NCI-H345 treated with DMSO at 0.1 percent for 48 hours (cell line): ENCODE data around the gene CBFA2T3.

Experiments
- DNase-seq: peaks from one replicate; lab custom pipeline; 2025; ENCODE audit not compliant: unreplicated experiment; lab: John Stamatoyannopoulos, UW

Gene CBFA2T3

DNA sequence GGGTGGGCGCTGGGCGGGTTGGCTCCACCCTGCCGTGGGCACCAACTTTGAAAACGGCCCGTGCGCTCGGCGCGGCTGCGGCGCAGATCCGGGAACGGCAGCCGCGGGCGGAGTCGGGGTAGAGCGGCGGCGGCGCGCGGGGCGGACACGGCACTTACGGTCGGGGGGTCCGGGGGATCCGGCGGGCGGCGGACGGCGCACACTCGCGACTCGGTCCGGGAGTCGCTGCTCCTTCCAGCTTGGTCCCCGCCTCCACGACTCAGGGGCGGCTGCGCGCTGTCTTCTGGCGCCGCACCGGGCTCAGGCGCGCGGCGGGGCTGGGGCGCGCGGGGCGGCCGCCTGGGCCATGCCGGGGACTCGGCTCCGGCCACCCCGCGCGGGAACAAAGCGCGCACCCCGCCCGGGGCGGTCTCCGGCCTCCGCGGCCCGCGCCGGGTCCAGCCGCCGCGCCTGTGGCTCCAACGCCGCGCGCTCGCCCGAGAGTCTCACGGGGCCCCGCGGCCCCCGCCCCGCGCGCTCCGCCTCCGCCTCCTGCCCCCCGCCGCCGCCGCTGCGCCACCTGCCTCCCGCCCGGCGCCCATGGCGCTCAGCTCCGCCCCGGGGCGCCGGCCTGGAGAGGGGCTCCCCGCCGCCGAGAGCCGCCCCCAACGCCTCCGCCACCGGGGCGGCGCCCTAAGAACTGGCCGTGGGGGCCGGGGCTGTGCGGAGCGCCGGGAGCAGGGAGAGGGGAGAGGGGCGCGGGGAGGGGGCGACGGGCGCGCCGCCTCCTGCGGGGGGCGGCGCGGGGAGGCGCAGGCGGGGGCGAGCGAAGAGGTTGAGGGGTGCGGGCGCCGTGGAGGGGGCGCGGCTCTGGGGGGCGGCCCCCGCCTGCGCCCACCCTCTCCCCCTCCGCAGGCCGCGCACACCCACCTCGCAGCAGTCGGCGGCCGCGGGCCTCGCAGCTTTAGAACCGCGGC, 35.9 kb downstream of the CBFA2T3 start:
- DNase-seq = no peak

DNA sequence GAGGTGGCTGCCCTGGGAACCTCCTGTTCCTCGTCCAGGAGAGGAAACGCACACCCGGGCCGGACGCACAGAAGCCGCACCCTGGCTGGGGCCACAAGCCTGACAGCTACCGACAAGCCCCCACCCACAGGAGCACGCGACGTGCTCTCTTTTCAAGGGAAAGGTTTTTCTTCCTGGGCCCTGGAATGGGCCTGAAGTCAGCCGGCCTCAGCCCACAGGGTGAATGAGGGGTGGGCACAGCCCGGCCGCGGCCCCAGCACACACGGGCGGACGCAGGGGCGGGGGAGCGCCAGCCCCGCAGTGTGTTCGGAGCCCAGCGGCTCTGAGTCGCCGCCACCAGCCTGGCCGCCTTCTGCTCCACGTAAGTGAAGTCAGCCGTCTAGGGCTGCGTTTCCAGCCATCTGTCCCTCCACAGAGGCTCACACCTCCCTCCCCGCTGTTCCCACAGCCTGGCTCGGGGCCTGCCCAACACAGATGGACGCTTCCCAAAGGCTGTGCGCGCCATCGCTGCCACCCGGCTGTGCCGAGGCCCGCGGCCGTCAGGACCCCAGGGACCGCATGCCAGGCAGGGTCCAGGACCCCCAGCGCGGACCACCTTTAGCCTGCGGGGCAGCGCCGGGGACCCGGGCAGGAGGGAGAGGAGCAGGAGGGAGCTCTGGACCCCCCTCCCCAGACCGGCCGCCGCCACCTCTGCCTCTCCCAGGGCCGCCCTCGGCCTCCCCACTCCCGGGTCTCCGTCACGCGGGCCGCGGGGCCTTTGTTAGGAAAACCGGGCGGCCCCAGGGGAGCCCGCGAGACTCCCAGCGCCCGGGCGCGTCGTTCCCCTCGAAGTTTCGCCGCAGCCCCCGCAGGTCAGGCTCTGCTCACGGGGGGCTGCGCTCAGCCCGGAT, 36.8 kb downstream of the CBFA2T3 start:
- no peak for DNase-seq

DNA sequence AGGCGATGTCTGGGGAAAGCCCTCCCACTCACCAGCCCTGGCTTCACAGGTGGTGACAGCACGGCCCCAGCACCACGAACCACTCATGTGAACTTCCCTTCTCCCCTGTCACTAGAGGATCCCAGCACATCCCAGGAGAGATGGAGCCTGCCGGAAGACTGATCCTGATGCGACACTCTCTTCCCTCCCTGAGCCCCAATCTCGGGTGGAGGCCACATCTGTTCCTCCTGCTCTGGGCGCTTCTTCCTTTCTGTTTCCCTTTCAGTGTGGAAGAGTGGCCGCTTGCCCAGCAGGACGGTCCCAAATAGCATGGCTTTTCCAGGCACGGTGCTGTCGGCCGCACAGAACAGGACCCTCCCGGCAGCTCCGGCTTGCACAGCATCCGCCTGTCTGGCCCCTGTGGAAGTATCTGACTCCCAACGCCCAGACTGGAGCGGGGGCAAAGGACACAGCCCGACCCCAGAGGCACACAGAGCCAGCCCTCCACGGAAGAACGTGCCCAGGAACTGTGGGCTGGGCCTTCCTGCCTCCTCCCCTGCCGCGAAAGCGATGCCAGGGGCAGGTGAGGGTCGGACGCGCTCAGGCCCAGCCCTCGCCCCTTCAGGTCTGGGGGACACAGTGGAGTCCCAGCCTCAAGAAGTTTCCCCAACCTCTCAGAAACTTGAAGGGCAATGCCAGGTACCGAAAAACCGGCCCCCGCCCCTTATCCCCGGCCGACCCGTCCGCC, 37.6 kb downstream of the CBFA2T3 start:
- DNase-seq = no peak

DNA sequence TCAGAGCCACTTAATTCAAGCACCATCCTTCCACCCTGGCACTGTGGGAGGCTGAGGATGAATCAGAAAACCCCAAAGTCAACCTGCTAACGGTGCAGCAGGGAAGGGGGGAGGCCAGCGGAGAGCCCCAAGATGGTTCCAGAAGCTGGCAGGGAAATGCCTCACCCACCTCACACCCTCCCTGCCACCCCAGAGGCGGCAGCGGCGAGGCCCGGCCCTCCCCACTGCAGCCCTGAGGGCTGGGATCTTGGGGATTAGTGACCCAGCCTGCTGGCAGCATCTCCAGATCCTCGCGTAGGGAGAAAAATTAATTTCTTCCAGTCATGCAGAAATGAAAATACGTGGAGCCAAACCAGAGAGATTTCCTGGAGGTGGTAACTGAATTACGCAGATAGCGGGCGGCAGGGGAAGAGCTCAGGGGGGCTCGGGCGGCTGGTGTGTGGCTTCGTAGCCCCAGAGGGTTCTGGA, 38.2 kb downstream of the CBFA2T3 start:
- no peak for DNase-seq

DNA sequence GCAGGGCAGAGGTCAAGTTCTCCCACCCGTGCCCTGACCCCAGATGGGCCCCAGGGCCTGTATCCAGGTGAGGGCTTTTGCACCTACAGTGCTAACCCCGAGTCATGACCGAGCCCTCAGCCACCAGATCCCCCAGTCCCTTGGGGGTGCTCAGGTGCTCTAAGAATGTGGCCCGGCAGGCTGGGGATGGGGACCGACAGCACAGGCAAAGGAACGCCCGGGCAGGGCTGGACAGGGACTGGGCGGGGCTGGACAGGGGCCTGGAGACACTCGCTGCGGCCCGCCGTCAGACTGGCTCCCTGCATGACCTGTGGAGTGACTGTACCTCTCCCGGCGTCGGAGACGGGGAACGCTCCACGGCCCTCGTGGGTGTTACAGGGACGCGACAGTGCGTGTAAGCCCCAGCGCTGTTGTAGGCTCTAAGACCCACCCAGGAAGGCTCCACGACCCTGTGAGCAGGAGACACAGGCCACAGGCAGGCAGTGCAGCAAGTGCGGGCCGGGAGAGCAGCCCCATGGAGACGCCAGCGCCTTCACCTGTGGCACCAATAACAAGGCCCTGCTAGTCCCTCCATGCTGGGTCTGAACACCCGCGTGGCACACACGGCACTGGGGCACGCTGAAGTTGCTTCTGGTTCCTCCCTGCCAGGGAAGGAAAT, 38.8 kb downstream of the CBFA2T3 start:
- DNase-seq = no peak

DNA sequence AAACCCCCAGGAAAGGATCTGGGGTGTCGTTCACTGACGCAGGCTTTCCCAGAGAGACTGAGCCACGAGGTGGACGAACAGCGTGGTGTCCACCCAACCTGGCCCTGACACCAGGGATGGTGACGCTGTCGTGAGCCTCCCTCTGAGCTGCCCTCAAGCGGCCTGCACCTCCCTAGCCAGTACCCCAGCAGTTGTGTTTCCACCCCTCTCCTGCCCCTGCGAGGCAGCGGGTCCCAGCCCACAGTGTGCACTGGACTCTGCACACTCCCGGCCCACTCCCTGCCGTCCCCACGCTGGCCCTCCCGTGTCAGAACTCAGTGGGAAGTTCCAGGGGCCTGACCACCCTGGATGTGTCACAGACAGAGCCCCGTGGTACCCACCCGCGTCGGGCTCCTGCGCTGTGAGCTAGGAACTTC, 39.8 kb downstream of the CBFA2T3 start:
- DNase-seq = no peak

DNA sequence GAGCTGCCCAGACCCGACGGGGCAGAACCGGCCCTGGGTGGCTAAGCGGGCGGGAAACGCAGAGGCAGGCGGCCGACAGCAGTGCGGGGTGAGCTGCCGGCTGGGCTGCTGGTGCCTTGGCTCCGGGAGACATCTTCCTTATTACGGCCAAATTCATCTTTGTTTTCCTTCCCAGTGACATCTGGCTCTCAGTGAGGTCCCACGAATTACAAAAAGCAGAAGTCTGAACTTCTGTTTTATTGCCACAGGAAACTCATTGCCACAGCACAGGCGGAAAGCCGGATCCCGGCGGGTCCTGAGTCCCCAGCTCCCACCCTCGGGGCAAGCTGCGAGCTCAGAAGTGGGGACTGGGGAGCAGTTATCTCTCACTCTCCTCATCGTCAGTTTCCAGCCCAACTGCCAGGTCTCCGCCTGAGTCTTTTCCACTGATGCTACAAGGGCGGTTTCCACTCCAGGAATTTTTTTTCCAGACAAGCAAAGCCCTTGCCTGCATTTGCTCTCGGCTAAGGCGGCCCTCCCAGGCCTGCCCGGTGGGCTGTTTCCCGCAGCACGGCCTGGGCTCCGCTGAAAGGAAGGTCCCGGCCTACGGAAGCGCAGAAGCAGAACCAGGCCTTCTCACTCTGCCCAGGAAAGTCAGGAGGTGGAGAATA, 40.3 kb downstream of the CBFA2T3 start:
- DNase-seq = no peak

DNA sequence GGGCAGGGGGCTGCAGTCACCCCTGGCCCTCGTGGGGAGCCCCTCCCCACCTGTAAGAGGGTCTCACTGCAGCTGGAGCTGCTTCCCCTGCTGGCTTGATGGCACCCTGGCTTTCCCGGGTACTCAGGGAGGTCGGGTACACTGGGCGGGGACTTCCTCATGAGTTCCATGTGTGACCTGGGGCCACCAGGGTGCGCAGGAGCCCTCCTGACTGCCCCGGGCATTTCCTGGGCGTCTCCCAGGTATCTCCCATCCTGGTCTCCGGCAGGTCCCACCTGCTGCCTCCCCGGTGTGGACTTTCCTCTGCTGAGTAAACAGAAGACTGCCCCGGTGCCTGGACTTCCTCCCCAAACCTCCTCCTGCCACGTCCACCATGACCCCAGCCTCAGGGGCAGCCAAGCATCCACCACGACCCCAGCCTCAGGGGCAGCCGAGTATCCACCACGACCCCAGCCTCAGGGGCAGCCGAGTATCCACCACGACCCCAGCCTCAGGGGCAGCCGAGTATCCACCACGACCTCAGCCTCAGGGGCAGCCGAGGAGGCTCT, 40.9 kb downstream of the CBFA2T3 start:
- DNase-seq = no peak

DNA sequence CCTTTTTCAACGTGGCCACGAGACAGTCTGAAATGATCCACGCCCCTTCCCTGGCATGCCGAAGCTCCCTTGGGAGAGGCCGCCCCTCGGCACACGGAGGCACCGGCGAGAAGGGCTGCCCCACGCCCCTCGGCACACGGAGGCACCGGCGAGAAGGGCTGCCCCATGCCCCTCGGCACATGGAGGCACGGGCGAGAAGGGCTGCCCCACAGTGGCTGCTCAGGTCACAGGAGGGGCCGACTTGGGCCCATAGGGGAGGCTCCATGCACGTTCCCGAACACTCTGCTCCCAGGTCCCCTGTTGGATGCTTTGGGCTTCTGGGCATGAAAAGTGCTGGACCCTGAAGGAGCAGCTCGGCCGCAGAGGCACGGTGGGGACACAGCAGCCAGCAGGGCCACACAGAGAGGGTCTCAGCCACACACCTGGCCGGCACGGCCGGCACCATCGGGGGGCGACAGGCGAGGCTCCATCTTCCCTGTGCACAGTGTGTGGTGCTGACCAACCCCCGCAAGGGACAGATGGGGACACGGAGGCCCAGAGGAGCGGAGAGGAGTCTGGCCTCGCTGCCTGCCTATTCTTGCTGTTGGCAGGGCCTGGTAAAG, 42.8 kb downstream of the CBFA2T3 start:
- DNase-seq = no peak

DNA sequence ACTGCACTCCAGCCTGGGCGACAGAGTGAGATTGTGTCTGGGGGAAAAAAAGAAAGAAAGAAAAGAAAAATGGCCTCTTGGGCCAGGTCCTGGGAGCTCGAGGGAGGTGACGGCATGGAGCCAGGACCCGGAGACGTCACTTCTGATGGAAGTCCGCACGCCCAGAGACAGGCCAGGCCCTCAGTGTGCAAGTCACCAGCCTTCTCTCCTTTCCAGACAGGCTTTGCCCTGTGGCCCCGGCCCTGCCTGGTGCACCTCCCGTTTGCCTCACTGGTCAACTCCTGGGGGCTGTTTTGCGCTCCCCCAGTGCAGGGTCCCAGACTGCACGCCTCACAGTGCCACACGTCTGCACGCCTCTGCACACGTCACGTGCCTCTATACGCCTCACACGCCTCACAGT, 44.1 kb downstream of the CBFA2T3 start:
- no peak for DNase-seq

DNA sequence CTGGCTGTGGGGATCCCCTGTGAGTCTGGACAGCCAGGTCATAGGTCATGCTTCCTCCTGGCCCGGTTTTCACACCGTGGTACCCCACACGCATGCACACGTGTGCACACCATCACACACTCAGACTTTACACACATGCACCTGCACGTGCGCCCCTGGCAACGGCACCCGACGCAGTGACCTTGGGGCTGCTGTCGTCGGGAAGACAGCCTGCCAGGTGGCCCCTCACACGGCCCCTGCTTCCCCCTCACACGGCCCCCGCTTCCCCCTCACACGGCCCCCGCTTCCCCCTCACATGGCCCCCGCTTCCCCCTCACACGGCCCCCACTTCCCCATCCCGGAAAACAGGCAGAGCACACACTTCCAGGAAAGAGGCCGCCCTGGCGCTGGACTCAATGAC, 45.1 kb downstream of the CBFA2T3 start:
- DNase-seq = no peak

DNA sequence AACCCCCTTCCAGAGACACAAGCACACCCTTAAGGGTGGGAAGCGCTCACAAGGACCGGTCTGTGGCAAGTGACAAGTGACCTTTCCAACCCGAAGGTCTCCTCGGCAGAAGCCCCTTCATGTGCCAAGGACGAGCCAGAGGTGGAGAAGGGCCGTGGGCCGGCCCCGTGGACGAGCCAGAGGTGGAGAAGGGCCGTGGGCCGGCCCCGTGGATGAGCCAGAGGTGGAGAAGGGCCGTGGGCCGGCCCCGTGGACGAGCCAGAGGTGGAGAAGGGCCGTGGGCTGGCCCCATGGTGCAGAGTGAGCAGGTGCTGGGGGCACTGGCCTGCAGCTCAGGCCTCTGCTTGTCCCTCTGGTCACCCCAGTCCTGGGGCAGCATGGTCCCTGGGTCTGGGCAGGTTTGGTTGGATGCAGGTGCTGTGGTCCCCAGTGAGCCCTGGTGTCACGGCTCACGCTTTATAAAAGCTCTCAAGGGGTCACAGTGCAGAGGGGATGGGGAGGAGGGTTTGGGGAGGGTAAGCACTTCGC, 45.6 kb downstream of the CBFA2T3 start:
- DNase-seq = no peak

DNA sequence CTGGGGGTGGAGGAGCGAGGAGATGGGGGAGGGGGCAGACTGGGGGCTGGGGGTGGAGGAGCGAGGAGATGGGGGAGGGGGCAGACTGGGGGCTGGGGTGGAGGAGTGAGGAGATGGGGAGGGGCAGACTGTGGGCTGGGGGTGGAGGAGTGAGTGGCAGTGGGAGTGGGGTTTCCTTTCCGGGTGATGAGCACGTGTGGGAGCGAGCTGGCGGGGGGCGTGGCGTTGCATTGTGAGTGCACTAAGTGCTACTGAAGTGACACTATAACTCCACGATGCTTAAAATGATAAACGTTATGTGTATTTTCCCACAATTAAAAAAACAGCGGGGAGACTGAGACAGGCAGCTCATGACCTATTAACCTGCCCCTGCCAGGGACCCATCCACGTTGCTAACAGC, 46.3 kb downstream of the CBFA2T3 start:
- no peak for DNase-seq

DNA sequence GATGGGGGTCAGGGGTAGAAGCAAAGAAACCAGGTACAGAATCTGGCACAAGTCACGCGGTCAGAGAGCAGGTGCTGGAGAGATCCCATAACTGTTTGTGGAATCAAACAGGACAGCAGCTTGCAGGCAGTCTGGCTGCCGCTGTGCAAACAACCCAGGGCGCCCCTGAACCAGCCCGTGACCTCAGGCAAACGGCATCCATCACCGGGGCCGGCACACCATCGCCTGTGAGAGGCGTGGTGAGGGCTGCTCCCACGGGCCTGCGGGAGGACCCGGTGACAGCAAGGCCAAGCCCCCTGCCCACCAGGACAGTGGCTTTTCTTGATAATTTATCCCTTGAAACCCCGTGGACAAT, 47.9 kb downstream of the CBFA2T3 start:
- no peak for DNase-seq

DNA sequence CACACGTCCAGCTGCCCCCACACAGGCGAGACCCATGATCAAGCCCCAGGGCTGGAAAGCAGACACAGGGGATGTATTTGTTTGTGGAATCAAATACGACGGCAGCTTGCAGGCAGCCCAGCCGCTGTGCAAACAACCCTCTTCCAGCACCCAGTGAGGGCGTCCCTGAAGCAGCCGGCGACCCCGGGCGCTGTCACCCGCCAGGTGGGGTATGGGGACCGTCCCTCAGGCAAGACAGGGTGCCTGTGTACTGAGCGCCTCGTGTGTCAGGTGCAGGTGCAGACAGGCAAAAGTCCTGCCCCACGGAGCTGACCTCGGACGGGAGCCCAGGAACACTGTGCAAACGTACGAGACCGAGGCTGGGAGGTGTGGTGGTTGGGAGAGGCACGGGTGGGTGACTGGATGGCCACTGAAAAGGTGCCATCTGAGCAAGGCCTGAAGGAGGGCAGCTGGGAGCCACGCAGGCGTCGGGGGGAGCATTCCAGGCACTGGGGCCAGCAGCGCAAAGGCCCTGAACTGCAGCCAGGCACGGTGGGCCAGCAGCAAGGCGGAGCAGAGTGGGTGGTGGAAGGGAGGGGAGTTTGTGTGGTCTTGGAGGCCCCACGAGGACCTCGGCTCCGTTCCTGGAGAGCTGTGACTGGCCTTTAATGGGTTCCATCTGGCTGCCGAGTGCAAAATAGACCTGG, 48.5 kb downstream of the CBFA2T3 start:
- DNase-seq = no peak

DNA sequence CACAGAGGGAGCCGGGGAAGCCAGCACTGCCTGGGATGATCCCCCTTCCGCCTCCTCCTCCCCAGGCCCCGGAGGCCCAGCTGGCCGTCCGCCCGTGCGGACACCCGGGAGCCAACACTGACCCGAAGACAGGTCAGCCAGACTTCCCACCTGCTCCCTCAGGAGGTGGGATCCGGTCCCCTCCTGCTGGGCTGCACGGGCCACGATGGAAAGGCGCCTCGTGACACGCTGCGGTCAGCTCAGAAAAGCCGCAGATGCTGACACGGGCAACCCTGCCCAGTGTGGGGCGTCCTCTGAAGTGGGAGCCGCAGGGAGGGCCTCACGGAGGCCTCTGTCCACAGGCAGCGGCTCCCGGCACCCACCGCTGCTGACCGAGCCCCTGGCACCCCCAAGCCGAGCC, 49.3 kb downstream of the CBFA2T3 start:
- no peak for DNase-seq

DNA sequence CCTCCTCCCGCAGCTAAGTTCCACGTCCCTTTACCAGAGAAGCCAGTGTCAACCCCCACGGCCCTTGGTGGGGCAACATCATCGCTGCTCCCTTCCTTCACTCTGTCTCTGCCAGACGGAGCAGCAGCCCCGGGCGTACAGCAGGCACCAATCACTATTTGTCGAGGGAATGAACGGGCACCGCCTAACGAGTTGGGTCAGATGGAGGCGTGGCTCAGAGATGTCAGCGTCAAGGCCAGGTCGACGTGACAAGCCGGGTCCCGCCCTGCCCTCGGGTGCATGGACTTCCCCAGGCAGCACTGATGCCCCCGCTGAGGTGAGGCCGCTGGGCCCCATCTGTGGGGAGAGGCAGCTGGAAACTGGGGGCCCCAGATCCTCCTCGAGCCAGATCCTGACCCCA, 50.0 kb downstream of the CBFA2T3 start:
- DNase-seq = no peak

DNA sequence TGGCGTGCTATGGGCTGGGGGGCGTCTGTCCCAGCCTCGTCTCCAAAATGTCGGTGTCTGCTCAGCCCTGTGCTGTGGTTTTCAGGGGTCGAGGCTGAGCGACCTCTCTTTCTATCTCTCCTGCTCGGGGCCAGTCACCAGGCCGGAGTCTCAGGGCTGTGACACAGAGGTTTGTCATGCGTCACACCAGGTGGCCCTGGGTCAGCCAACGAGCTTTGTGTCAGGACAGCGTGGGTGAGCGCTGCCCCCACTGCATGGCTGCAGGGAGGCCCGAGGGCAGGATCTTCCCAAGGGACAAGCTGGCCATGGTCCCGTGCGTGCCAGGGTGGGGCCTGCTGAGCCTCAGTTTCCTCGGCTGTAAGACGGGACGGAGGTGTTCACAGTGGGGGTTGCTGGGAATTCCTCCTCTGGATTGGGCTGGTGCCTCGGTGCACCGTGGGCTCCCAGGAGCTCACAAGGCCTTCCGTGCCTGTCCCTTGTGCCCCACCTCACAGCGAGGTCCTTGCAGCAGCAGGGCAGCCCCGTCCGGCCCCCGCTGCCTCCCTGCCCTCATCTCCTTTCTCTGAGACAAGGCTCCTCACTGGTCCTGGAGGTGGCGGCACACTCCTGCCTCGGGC, 50.5 kb downstream of the CBFA2T3 start:
- DNase-seq = no peak
